Body of pancreas (tissue), 4 donors: Measurements from ENCODE around the gene UPK3A. TPM values are rescaled to one million over a fixed set of nuclear protein-coding genes. Genes with fewer than 3 reads are reported as not detected.

Source experiments
- ATAC-seq: fragments of 150-250 bp; one replicate; pipeline ENCODE4 v1.9.1; 2016
- DNase-seq, 4 donors: peaks; one replicate each; pipeline ENCODE4 v3.0.0-alpha.2; 2019
- H3K27ac ChIP-seq, 4 donors: fragments of 200-600 bp; sonication (generic); 1 replicate in 3 of 4; 2 replicates in 1 of 4; pipeline versions ENCODE4 v1.5.1 to v1.6.1; 2016 to 2019; ENCODE audit warnings: mild to moderate bottlenecking in 1 of 4, mixed read lengths in 1 of 4, moderate library complexity in 1 of 4
- H3K27me3 ChIP-seq, 2 donors: fragments of 200-600 bp; sonication (generic); one replicate each; pipeline ENCODE4 v1.6.0; 2016; ENCODE audit warnings: mild to moderate bottlenecking in 1 of 2
- H3K36me3 ChIP-seq, 2 donors: fragments of 200-600 bp; sonication (generic); replicated peaks in 1 of 2; 2 replicates each; pipeline ENCODE4 v1.5.1; 2016; ENCODE audit warnings: low read depth in 2 of 2; ENCODE audit not compliant: insufficient read depth in 1 of 2
- H3K4me1 ChIP-seq: fragments of 200-600 bp; sonication (generic); one replicate; pipeline ENCODE4 v1.6.0; 2016
- H3K4me3 ChIP-seq, 2 donors: fragments of 200-600 bp; sonication (generic); 1 replicate in 1 of 2; 2 replicates in 1 of 2; pipeline ENCODE4 v1.5.1; 2016 to 2019
- H3K9me3 ChIP-seq, 3 donors: fragments of 200-600 bp; sonication (generic); 1 replicate in 2 of 3; 2 replicates in 1 of 3; pipeline ENCODE4 v1.5.1; 2016
- POLR2A ChIP-seq, 3 donors: fragments of 450-650 bp; IDR thresholded peaks; one replicate each; pipeline ENCODE4 v1.6.1; 2016; ENCODE audit warnings: antibody characterized with exemption in 3 of 3, mild to moderate bottlenecking in 2 of 3
- WGBS, 2 donors: methylation state at CpG; one replicate each; pipeline ENCODE4 v1.1.5; 2017; 5-methylcytosine and 5-hydroxymethylcytosine counted together
- intact Hi-C: fragments of 100-400 bp; cut with DNase I; formaldehyde crosslinking; loops from one replicate; pipeline ENCODE4 v1.15.1; 2023
- total RNA-seq, 2 donors: library from RNA; depleted of rRNA; stranded (reverse); fragments of >200 nt; gene quantifications; one replicate each; pipeline ENCODE4 v1.1.0, GENCODE V29; 2016
- TF ChIP-seq, protein P1 (sequence below), 7 experiments: fragments of 450-650 bp in 4 of 7; fragments of 200-600 bp in 3 of 7; sonication (generic) in 3 of 7; IDR thresholded peaks; one replicate each; pipeline ENCODE4 v1.5.1; 2016 to 2019; ENCODE audit warnings: antibody characterized with exemption in 7 of 7

Gene UPK3A
- total RNA-seq, 2 donors from 2014 or later = not detected

DNA sequence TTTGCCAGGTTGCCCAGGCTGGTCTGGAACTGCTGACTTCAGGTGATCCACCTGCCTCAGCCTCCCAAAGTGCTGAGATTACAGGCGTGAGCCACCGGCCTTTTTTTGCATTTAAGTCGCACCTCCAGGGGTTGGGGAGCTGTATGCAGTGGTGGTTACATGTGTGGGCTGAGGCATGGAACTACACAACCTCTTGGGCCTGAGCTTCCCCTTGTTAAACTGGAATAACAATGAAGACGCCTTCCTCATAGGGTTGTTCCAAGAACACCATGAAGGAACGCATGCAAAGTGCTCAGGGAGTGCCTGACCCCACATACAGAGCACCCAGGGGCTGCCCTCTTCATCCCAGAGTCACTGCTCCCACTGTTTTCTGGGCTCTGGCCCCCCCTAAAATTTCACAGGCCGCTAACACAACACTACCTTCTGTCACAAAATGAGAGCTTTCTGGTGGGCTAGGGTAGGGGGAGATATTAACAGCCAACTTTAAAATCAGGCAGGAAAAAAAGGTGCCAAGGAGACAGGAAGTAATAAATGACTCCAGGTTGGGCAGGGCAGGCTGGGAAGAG, 23.7 kb downstream of the UPK3A start:
- Histone ChIP-seq H3K27me3 (no peaks in the 10 kb centered on the region), H3K4me1 (peaks cover 17% of the 10 kb centered on the region), H3K27ac (no peak overlapping the region), H3K9me3 (no peaks in the 10 kb centered on the region), H3K36me3 (no peaks in the 10 kb centered on the region), H3K4me3 (no peak overlapping the region)
- intact Hi-C loops = no loop called here
- TF ChIP-seq POLR2A (IDR thresholded peaks at IDR 0.05) = no peak
- TF ChIP-seq, protein P1, sequence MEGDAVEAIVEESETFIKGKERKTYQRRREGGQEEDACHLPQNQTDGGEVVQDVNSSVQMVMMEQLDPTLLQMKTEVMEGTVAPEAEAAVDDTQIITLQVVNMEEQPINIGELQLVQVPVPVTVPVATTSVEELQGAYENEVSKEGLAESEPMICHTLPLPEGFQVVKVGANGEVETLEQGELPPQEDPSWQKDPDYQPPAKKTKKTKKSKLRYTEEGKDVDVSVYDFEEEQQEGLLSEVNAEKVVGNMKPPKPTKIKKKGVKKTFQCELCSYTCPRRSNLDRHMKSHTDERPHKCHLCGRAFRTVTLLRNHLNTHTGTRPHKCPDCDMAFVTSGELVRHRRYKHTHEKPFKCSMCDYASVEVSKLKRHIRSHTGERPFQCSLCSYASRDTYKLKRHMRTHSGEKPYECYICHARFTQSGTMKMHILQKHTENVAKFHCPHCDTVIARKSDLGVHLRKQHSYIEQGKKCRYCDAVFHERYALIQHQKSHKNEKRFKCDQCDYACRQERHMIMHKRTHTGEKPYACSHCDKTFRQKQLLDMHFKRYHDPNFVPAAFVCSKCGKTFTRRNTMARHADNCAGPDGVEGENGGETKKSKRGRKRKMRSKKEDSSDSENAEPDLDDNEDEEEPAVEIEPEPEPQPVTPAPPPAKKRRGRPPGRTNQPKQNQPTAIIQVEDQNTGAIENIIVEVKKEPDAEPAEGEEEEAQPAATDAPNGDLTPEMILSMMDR (IDR thresholded peaks at IDR 0.05) = no peak
- no peak for DNase-seq
- WGBS, 2 donors = 85 to 92% methylated on average over 6 of the region's 6 CpGs
- ATAC-seq = no peak

DNA sequence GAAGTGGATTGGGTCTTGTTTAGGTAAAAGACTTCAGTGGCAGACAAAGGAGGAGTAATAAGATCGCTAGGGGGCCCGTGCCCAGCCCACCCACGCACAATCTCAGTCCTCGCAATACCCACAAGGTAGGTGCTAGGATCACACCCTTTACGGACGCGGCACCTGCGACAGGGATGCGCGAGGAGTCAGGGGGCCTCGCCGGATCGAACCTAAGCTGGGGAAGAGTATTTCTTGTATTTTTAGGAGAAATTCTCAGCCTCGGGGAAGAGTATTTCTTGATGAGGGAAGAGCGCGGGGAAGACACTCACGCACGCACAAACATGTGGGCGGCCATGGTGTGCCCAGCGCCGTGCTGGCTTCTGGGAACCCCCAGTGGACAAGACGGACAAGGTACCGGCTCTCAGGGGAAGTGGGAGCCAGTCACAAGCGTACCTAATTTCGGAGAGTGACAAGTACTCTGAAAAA, 24.2 kb downstream of the UPK3A start:
- ATAC-seq = no peak

DNA sequence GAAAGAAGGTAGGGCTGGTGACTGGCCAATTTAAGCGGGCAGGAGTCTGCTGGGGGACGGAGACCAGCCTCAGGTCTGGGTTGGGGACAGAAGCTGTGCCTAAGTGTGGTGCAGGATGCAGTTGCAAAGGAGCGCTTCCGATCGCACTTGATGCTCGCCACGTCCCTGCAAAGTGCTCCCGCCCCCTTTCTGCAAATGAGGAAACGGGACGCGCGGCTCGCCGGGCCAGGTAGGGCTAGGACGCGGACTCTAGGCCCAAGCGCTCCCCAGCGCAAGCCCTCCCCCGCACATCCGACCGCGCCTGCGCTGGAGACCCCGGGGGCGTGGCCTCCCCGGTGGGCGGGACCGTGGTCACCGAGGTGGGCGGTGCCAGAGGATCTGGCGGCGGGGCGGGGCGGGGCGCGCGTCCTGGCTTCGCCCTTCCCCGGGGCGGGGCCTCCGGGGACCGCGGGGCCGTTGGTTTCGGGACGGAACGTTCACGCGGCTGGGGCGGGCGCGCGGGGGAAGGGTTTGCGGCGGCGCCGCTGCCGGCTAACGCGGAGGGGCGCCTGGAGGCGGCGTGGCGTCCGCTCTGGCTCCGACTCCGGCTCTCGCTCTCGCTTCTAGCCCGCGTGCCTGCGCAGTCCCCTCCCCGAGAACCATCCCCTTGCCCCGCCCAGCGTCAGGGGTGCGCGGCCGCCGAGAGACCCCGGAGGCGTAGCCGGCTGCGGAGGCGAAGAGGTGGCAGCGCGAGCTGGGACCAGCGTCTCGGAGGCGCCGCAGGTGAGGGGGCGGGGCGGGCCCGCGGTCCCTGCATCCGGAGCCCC, 24.9 kb downstream of the UPK3A start, which contains the start of gene FAM118A:
Gene FAM118A (plus strand): TSS at position 513 of the 806 bp plus-strand sequence. CDS start 12,446 bp downstream, outside the sequence.
- no peaks in the 10 kb centered on the region for H3K36me3 ChIP-seq
- H3K9me3 ChIP-seq = no peaks in the 10 kb centered on the region
- H3K27ac ChIP-seq = peak within 1 kb of the TSS; percentile 20 to 83 (median 72)
- peak; percentile 92 to 96 (median 94) for DNase-seq
- intact Hi-C loops = no loop called here
- TF ChIP-seq, protein P1 (IDR thresholded peaks at IDR 0.05) = peak in 3 of 7 experiments; percentile 10 to 23 (median 15)
- TF ChIP-seq POLR2A (IDR thresholded peaks at IDR 0.05) = peak; percentile 61 to 83 (median 75)
- H3K4me3 ChIP-seq = peak within 1 kb of the TSS; percentile 59 to 93
- peak; percentile 94 for ATAC-seq
- H3K27me3 ChIP-seq = no peaks in the 10 kb centered on the region
- H3K4me1 ChIP-seq = peaks cover 26% of the 10 kb centered on the region
- WGBS, 2 donors = 1 to 18% methylated on average over 2 to 70 of the region's 95 CpGs

More for the DNA sequence above, 24.2 kb downstream of the UPK3A start:
- Histone ChIP-seq H3K4me3 (no peak overlapping the region), H3K9me3 (no peaks in the 10 kb centered on the region), H3K27me3 (no peaks in the 10 kb centered on the region), H3K27ac (peak overlapping the region; percentile 20 to 83 (median 64)), H3K4me1 (peaks cover 20% of the 10 kb centered on the region), H3K36me3 (no peaks in the 10 kb centered on the region)
- intact Hi-C loops = no loop called here
- WGBS, 2 donors = 47 to 53% methylated on average over 25 of the region's 25 CpGs
- no peak for DNase-seq
- TF ChIP-seq, protein P1 (IDR thresholded peaks at IDR 0.05) = no peak
- no peak for TF ChIP-seq POLR2A (IDR thresholded peaks at IDR 0.05)

DNA sequence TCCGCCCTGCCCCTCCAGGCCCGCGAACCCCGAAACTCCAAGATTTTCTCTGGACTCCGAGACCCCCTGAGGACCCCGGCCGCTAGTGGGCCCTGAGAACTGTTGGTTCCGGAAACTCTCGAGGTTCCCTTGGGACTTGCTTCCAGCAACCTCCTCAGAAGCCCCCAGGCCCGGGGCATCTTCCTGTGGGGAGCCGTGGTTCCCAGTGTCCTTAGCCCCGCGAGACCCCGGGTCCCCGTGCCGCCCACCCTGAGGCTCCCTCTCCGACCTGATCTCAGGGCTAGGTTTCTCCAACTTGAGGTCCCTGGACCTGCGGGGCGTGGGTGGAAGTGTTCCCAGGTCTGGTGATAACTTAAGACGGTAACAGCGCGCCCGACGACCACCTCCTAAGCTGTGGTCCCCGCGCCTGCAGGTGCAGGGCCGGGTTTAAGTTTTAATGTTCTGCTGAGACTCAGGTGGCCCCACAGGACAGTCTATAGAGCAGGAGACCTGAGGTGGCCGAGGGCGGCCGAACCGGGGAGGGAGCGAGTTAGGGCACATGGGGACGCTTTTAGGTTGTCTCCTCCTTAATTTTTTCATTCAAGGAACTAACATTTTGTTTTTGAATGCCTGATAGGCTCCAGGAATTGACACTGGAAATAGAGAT, 25.7 kb downstream of the UPK3A start:
- H3K4me3 ChIP-seq = peak overlapping the region; percentile 59 to 93
- intact Hi-C loops = no loop called here
- ATAC-seq (no peak), DNase-seq (peak in 2 of 4 donors; percentile 23 to 33)
- TF ChIP-seq POLR2A (IDR thresholded peaks at IDR 0.05) = no peak
- TF ChIP-seq, protein P1 (IDR thresholded peaks at IDR 0.05) = no peak
- peaks cover 31% of the 10 kb centered on the region for H3K4me1 ChIP-seq
- H3K27ac ChIP-seq = peak overlapping the region; percentile 17 to 83 (median 72)
- WGBS, 2 donors = 3 to 6% methylated on average over 6 to 31 of the region's 33 CpGs
- no peaks in the 10 kb centered on the region for H3K27me3 ChIP-seq
- no peaks in the 10 kb centered on the region for H3K36me3 ChIP-seq
- H3K9me3 ChIP-seq = no peaks in the 10 kb centered on the region
